SU-DHL-6 (cell line): ENCODE data around the gene HOXA3.

Experiments used
- CTCF ChIP-seq: fragments of 200-600 bp; sonication (generic); IDR thresholded peaks from one replicate; pipeline ENCODE4 v1.5.1; 2017; ENCODE audit warnings: antibody characterized with exemption, mild to moderate bottlenecking, low read length, moderate library complexity; ENCODE audit not compliant: insufficient read depth, poor library complexity, severe bottlenecking
- EZH2phosphoT487 ChIP-seq: fragments of 200-600 bp; sonication (generic), shearing (Covaris generic); conservative IDR thresholded peaks from 2 replicates; pipeline ENCODE4 v1.6.1; 2018; ENCODE audit warnings: mild to moderate bottlenecking, antibody characterized with exemption, low read length, moderate library complexity, mixed read lengths

- TF ChIP-seq EZH2phosphoT487, result no peak
- TF ChIP-seq CTCF, result no peak
Measured at GRCh38 chr7:27112955-27113949, 39.1 kb downstream of the HOXA3 start.
